Epithelial cell of proximal tubule (primary cell): ENCODE measurements around the gene PRLHR. TPM values are rescaled to one million over a fixed set of nuclear protein-coding genes. Genes with fewer than 3 reads are reported as not detected.

ENCODE experiments used
- DNase-seq: peaks from one replicate; pipeline ENCODE4 v3.0.0-alpha.2; 2011; ENCODE audit warnings: low read depth
- H3K4me3 ChIP-seq: 2 replicates; pipeline ENCODE4 v1.5.1; 2011; ENCODE audit warnings: low read depth, mild to moderate bottlenecking, low read length
- total RNA-seq: library from RNA; depleted of rRNA; stranded (reverse); fragments of >200 nt; gene quantifications from 2 replicates; pipeline ENCODE4 v1.2.3, GENCODE V29; 2015
- TF ChIP-seq, protein P1 (sequence below): conservative IDR thresholded peaks from 2 replicates; pipeline ENCODE4 v1.5.1; 2012; ENCODE audit warnings: low read depth, mild to moderate bottlenecking, low read length

Gene PRLHR
- not detected in 2 replicates for total RNA-seq

DNA sequence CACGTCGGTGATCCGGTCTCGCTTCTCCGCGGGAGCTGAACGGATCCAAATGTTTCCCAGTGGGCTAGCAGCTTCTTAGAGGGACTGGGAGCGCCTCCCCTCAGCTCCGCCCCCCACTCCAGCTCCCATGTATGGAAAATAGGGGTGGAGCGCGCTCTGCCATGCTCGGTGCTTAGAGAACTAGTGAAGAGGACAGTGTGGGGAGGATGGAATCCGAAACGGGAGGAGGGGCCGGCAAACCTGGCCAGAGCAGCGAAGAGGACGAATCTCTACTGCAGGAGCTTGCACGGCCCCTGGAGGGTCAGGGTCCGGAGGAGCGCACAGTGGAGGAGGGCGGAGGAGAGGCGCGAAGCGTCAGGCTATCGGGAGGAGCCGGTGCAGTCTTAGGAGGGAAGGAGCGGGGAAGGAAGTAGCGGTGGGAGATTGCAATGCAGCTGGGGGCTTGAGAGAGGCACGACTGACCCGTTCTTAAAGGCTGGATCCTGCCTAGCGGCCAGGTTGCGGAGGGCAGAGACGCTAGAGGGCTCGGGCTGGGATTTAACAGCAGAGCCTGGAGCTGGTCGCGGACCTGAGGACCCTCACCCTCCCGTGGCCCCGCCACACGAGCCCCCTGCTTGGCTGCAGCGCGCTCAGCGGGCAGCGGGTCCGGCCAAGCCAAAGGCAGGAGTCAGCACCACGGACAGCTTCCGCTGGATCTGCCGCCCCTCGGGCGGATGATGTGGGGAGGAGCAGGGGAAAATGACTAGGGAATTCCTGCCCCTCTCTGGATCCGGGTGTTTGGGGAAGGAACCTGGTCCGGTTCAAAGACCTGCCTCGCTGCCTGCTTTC lies at the start of gene PRLHR:
TSS of gene PRLHR (minus strand) at position 51 of the 828 bp plus-strand sequence. CDS start 404 bp downstream, outside the sequence.
- TF ChIP-seq, protein P1, sequence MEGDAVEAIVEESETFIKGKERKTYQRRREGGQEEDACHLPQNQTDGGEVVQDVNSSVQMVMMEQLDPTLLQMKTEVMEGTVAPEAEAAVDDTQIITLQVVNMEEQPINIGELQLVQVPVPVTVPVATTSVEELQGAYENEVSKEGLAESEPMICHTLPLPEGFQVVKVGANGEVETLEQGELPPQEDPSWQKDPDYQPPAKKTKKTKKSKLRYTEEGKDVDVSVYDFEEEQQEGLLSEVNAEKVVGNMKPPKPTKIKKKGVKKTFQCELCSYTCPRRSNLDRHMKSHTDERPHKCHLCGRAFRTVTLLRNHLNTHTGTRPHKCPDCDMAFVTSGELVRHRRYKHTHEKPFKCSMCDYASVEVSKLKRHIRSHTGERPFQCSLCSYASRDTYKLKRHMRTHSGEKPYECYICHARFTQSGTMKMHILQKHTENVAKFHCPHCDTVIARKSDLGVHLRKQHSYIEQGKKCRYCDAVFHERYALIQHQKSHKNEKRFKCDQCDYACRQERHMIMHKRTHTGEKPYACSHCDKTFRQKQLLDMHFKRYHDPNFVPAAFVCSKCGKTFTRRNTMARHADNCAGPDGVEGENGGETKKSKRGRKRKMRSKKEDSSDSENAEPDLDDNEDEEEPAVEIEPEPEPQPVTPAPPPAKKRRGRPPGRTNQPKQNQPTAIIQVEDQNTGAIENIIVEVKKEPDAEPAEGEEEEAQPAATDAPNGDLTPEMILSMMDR = no peak
- H3K4me3 ChIP-seq = no peak within 1 kb of the TSS
- DNase-seq = no peak

DNA sequence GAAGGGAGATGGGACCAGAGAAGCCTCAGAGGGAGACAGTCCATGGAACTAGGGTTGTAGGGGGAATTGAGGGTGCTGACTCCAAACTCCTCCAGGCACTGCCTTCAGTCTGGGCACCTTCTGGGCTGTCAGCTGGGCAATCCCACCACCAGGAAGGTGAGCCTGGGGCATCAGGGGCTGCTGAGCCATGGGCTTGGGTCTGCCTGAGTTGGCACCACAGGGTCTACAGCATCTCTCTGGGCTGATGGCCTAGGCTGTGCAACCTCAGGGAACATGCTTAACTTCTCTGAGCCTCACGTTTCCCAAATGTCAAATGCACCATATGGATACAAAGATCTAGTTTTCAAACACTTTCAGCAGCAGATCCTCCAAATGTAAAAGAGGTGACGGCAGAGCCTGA lies 46.8 kb upstream of the PRLHR start:
- DNase-seq = no peak
- H3K4me3 ChIP-seq = no peak overlapping the region
- TF ChIP-seq, protein P1 = no peak

DNA sequence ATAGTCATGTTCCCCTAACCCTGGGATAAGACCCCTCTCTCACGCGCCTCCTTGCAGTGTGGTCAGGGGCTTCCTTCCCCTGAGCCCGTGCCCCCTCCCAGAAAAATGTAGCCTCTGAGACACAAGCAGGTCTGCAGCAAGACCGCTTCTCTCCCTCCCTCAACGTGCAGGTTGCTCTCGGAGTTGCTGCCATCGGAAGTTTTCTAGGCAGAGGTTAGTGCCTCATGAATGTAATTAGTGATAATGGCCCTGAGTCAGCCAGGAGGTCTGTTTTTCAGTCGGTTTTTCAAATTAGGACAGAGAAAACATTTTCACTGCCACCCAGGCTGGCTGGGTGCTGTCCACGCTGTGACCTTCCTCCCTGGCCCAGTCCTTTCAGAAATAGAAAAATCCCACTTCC lies 43.2 kb upstream of the PRLHR start:
- DNase-seq = no peak
- TF ChIP-seq, protein P1 = no peak

DNA sequence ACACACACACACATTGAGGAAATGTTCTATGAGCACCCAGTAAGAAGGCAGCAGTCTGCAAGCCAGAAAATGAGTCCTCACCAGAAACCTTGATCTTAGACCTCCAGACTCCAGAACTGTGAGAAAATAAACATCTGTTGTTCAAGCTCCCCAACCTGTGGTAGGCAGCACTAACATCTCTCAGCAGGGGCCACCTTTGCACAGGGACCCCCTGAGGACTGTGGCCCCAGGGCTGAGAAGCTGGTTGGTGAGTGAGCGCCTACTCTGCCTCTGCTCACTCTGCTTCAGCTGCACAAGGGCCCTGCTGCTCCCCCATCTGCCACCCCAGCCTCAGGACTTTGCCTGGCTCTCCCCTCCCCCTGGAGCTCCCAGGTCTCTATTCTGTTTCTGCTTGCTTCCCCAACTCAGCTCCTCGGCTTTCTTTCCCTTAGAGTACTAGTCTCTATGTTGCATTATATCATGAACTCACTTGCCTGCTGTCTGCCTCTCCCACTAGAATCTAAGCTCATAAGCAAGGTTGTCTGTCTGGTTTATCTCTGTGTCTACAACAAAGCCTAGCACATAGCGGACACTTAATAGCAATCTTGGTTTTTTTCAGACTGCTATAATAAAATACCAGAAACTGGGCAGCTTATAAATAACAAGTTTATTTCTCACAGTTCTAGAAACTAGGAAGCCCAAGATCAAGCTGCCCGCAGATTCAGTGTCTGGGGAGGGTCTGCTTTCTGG lies 40.4 kb upstream of the PRLHR start:
- no peak overlapping the region for H3K4me3 ChIP-seq
- TF ChIP-seq, protein P1 = no peak
- DNase-seq = no peak

More for the DNA sequence above, 43.2 kb upstream of the PRLHR start:
- no peak overlapping the region for H3K4me3 ChIP-seq

DNA sequence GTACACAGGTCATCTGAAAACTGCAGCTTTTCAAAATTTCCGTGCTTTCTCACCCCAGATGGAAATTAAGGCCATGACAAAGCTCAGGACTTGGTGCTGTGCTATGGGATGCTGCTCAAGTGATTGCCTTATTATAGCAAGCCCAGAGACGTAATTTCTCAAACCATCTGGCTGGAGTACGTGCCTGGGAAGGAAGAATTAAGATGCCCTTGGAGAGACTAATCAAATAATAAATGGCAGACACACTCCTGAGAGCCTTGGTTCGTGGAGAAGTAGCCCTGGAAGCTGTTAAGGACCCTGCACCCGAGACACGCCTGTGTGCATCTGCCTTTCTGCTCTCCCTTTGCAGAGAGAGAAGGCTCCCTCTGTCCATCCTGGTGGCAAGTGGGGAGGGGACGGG lies 38.3 kb upstream of the PRLHR start:
- H3K4me3 ChIP-seq = no peak overlapping the region
- DNase-seq = no peak
- TF ChIP-seq, protein P1 = no peak

DNA sequence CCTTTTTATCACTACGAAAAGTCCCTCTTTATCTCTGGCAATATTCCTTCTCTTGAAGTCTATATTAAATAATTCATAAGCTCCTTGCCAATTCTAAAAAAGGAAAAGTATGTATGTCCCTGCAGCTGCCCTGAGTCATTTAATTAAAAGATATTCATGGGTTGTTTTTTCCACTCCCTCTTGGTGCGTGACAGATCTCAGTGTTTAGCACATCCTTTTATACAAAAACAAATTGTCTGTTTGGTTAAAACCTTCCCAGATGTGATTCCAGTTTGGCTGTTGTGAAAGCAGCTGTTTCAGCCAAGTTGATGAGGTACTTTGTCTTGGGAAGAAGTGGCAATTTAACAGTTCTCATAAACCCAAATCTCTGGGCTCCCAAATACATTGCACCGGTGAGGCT lies 33.8 kb upstream of the PRLHR start:
- TF ChIP-seq, protein P1 = no peak
- no peak for DNase-seq
- no peak overlapping the region for H3K4me3 ChIP-seq

DNA sequence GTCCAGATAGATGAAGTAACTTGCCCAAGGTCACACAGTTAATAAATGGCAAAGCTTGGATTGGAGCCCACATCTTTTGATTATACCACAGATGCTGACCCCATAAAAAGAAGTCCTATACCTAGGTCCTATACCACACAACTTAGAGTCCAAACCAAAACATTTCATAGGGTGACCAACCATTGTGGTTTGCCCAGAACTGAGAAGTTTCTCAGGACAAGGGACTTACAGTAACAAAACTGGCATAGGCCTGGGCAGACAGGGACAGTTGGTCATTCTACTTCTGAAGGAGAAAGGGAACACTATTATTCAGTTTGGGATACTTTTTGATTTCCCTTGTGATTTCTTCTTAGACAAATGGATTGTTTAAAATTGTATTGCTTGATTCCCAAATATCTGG lies 32.9 kb upstream of the PRLHR start:
- no peak for DNase-seq
- TF ChIP-seq, protein P1 = no peak
- no peak overlapping the region for H3K4me3 ChIP-seq
